Measurements from ENCODE around the gene NCKAP5. TPM values are rescaled to one million over a fixed set of nuclear protein-coding genes. Genes with fewer than 3 reads are reported as not detected.

The NCKAP5 gene
- total and polyA plus RNA-seq, 2 of the 8 experiments (the other 6 are each of a cell fraction or from before 2014, with no cell fraction given): 0.27 to 0.86 TPM

GRCh38 chr2:133122529-133122928 is 445.7 kb downstream of the NCKAP5 start:
- Histone ChIP-seq H3K9ac (replicated peaks in 1 of 4; ENCODE audit: extremely low read depth in 1 of 4, low read depth in 3 of 4, low read length in 3 of 4) (no peak overlapping the region), H3K27ac (ENCODE audit: low read depth, low read length) (no peak overlapping the region), H3K4me2 (ENCODE audit: insufficient read depth in 1 of 2, low read depth in 2 of 2, low read length in 2 of 2) (no peak overlapping the region), H2BK5ac (ENCODE audit: low read depth, low read length) (no peak overlapping the region), H2BK120ac (replicated peaks; ENCODE audit: low read depth, low read length) (no peak overlapping the region), H4K8ac (ENCODE audit: extremely low read depth, insufficient read depth, low read length) (no peak overlapping the region), H3K27me3 (replicated peaks in 1 of 4; ENCODE audit: control insufficient read depth in 3 of 4, extremely low read depth in 1 of 4, insufficient read depth in 3 of 4, low read length in 3 of 4) (no peaks in the 10 kb centered on the region), H3K4me3 (ENCODE audit: extremely low read depth in 1 of 4, insufficient read depth in 2 of 4, low read depth in 3 of 4, low read length in 4 of 4) (no peak overlapping the region), H3K79me1 (ENCODE audit: low read depth, low read length) (no peaks in the 10 kb centered on the region), H2BK12ac (ENCODE audit: low read depth, low read length) (no peak overlapping the region), H3K18ac (ENCODE audit: extremely low read depth, low read length) (no peak overlapping the region), H4K91ac (replicated peaks; ENCODE audit: insufficient read length, low read length) (no peak overlapping the region), H4K20me1 (replicated peaks in 1 of 2; ENCODE audit: control insufficient read depth in 1 of 2, insufficient read depth in 2 of 2, low read length in 2 of 2) (no peaks in the 10 kb centered on the region), H3K23ac (ENCODE audit: insufficient read length) (no peak overlapping the region), H3K14ac (ENCODE audit: insufficient read length) (no peak overlapping the region), H3K36me3 (ENCODE audit: control insufficient read depth in 2 of 4, insufficient read depth in 4 of 4, low read length in 3 of 4) (no peaks in the 10 kb centered on the region), H3K9me3 (ENCODE audit: insufficient read depth in 2 of 2, low read depth in 1 of 2, low read length in 1 of 2) (no peaks in the 10 kb centered on the region), H2AFZ (ENCODE audit: low read length) (no peak overlapping the region), H3K4ac (replicated peaks; ENCODE audit: insufficient read length, low read depth, low read length) (no peak overlapping the region), H2BK15ac (ENCODE audit: low read length) (no peak overlapping the region), H3K23me2 (ENCODE audit: low read depth, low read length) (no peaks in the 10 kb centered on the region), H4K5ac (ENCODE audit: insufficient read length, low read depth, low read length) (no peak overlapping the region), H2BK20ac (ENCODE audit: low read length) (no peak overlapping the region), H3K79me2 (ENCODE audit: control insufficient read depth in 1 of 2, insufficient read depth in 2 of 2, low read length in 2 of 2) (no peaks in the 10 kb centered on the region), H3K4me1 (replicated peaks in 1 of 4; ENCODE audit: control insufficient read depth in 3 of 4, insufficient read depth in 4 of 4, low read length in 3 of 4) (no peaks in the 10 kb centered on the region), H2AK5ac (ENCODE audit: low read depth, low read length) (no peak overlapping the region), H3K56ac (replicated peaks; ENCODE audit: insufficient read length, low read depth, low read length) (no peak overlapping the region)
- TF ChIP-seq BACH1 (IDR thresholded peaks at IDR 0.05; ENCODE audit: low read length): no peak
- TF ChIP-seq TAF1 (IDR thresholded peaks at IDR 0.05; ENCODE audit: low read depth, low read length): no peak
- TF ChIP-seq EP300 (IDR thresholded peaks at IDR 0.05; ENCODE audit: borderline replicate concordance in 1 of 2, low read depth in 2 of 2, low read length in 2 of 2): no peak
- TF ChIP-seq POLR2A (IDR thresholded peaks at IDR 0.05; ENCODE audit: control extremely low read depth in 1 of 2, low read depth in 2 of 2, low read length in 2 of 2): no peak
- no peak for TF ChIP-seq KDM4A (IDR thresholded peaks at IDR 0.05; ENCODE audit: low read depth, low read length, severe bottlenecking)
- TF ChIP-seq POU5F1 (IDR thresholded peaks at IDR 0.05; ENCODE audit: low read depth, low read length): no peak
- no peak for TF ChIP-seq ZNF274 (IDR thresholded peaks at IDR 0.05; ENCODE audit: borderline replicate concordance, extremely low read depth, low read length)
- no peak for TF ChIP-seq TBP (IDR thresholded peaks at IDR 0.05; ENCODE audit: low read depth, low read length)
- FAIRE-seq (no peak), DNase-seq (ENCODE audit: low read depth in 1 of 2, low spot score in 2 of 2) (no peak)
- POLR2A ChIA-PET (ENCODE audit: partially characterized antibody): no interaction called here
- WGBS, 2 experiments (ENCODE audit: extremely low coverage in 1 of 2, insufficient coverage in 1 of 2, insufficient read length in 1 of 2, insufficient replicate concordance in 2 of 2, low coverage in 1 of 2, low lambda C conversion rate in 2 of 2, missing lambda C conversion rate in 1 of 2): 92% methylated on average over 1 of the region's 1 CpG; no CpG with 5 or more reads in 1 of the 2 experiments
- CTCF ChIA-PET (ENCODE audit: partially characterized antibody): no interaction called here
